Astrocyte (in vitro differentiated cells and primary cell): ENCODE data around the gene SEMA3G. TPM values are rescaled to one million over a fixed set of nuclear protein-coding genes. Genes with fewer than 3 reads are reported as not detected.
A peak's percentile ranks its signal among the peaks of the same experiment; 100 is the strongest.

Experiments
- DNase-seq: peaks from one replicate; pipeline ENCODE4 v3.0.0-alpha.2; 2010; ENCODE audit warnings: low read depth
- FAIRE-seq: peaks from 2 replicates; lab custom pipeline; 2011; peaks lifted over from hg19 to GRCh38; lab: Jason Lieb, UNC
- H2AFZ ChIP-seq: 2 replicates; pipeline ENCODE4 v1.6.0; 2012; ENCODE audit warnings: low read depth, low read length, inconsistent platforms
- H3K27ac ChIP-seq: 2 replicates; pipeline ENCODE4 v1.5.1; 2011; ENCODE audit warnings: low read depth, low read length, inconsistent platforms
- H3K27me3 ChIP-seq: 2 replicates; pipeline ENCODE4 v1.6.0; 2011; ENCODE audit warnings: low read length, inconsistent platforms; ENCODE audit not compliant: insufficient read depth
- H3K36me3 ChIP-seq: 2 replicates; pipeline ENCODE4 v1.5.1; 2011; ENCODE audit warnings: low read length, inconsistent platforms; ENCODE audit not compliant: insufficient read depth
- H3K4me1 ChIP-seq: 2 replicates; pipeline ENCODE4 v1.5.1; 2011; ENCODE audit warnings: low read length, inconsistent platforms; ENCODE audit not compliant: insufficient read depth
- H3K4me2 ChIP-seq: 2 replicates; pipeline ENCODE4 v1.6.0; 2012; ENCODE audit warnings: low read length, inconsistent platforms
- H3K4me3 ChIP-seq: 2 replicates; pipeline ENCODE4 v1.5.1; 2011; ENCODE audit warnings: low read depth, mild to moderate bottlenecking, low read length, inconsistent platforms; ENCODE audit not compliant: insufficient read depth
- H3K79me2 ChIP-seq: 2 replicates; pipeline ENCODE4 v1.6.0; 2012; ENCODE audit warnings: mild to moderate bottlenecking, low read length, inconsistent platforms; ENCODE audit not compliant: insufficient read depth
- H3K9ac ChIP-seq: 2 replicates; pipeline ENCODE4 v1.6.0; 2012; ENCODE audit warnings: mild to moderate bottlenecking, low read length, inconsistent platforms
- H3K9me3 ChIP-seq: 2 replicates; pipeline ENCODE4 v1.5.1; 2012; ENCODE audit warnings: low read depth, mild to moderate bottlenecking, low read length, inconsistent platforms; ENCODE audit not compliant: insufficient read depth
- H4K20me1 ChIP-seq: 2 replicates; pipeline ENCODE4 v1.6.0; 2012; ENCODE audit warnings: low read length, inconsistent platforms; ENCODE audit not compliant: insufficient read depth
- H3K27ac Mint-ChIP-seq: one replicate; pipeline ENCODE4 v1.8.0; 2021; ENCODE audit warnings: mild to moderate bottlenecking, mixed read lengths; ENCODE audit not compliant: unreplicated experiment
- H3K27me3 Mint-ChIP-seq: one replicate; pipeline ENCODE4 v1.8.0; 2021; ENCODE audit warnings: low read depth, mixed read lengths; ENCODE audit not compliant: unreplicated experiment
- H3K36me3 Mint-ChIP-seq: one replicate; pipeline ENCODE4 v1.8.0; 2021; ENCODE audit warnings: low read depth, mixed read lengths; ENCODE audit not compliant: unreplicated experiment
- H3K4me1 Mint-ChIP-seq: one replicate; pipeline ENCODE4 v1.8.0; 2021; ENCODE audit warnings: low read depth, mixed read lengths; ENCODE audit not compliant: unreplicated experiment
- H3K4me3 Mint-ChIP-seq: one replicate; pipeline ENCODE4 v1.8.0; 2021; ENCODE audit warnings: mild to moderate bottlenecking, moderate library complexity, mixed read lengths; ENCODE audit not compliant: unreplicated experiment
- H3K9me3 Mint-ChIP-seq: one replicate; pipeline ENCODE4 v1.8.0; 2021; ENCODE audit warnings: mild to moderate bottlenecking, mixed read lengths; ENCODE audit not compliant: unreplicated experiment
- CTCF ChIP-seq: IDR thresholded peaks from 2 replicates; pipeline ENCODE4 v1.5.1; 2011; ENCODE audit warnings: low read depth, mild to moderate bottlenecking, inconsistent platforms, low read length, moderate library complexity; ENCODE audit not compliant: insufficient read depth
- EZH2 ChIP-seq: IDR thresholded peaks from 2 replicates; pipeline ENCODE4 v1.6.1; 2012; ENCODE audit warnings: mild to moderate bottlenecking, low read length, inconsistent platforms; ENCODE audit not compliant: insufficient read depth
- total RNA-seq: library from RNA; stranded (reverse); gene quantifications from 2 replicates; pipeline ENCODE4 v1.2.1, GENCODE V29; 2021

Gene SEMA3G
- total RNA-seq, 1 donor from 2014 or later = 0.09 TPM

- peaks cover 19% of the 10 kb centered on the region for H3K4me1 ChIP-seq
- H3K4me1 Mint-ChIP-seq = peaks cover 21% of the 10 kb centered on the region
- peak within 1 kb of the TSS; percentile 91 for H3K9ac ChIP-seq
- no peaks in the 10 kb centered on the region for H3K9me3 ChIP-seq
- H2AFZ ChIP-seq = peak within 1 kb of the TSS; percentile 93
- peaks cover 36% of the 10 kb centered on the region for H4K20me1 ChIP-seq
- peak within 1 kb of the TSS; percentile 78 for H3K4me3 ChIP-seq
- peaks cover 39% of the 10 kb centered on the region for H3K79me2 ChIP-seq
- TF ChIP-seq EZH2 (no peak), CTCF (no peak)
- H3K27me3 Mint-ChIP-seq = no peaks in the 10 kb centered on the region
- peak within 1 kb of the TSS; percentile 90 for H3K27ac Mint-ChIP-seq
- H3K9me3 Mint-ChIP-seq = no peaks in the 10 kb centered on the region
- H3K27ac ChIP-seq = peak within 1 kb of the TSS; percentile 60
- H3K36me3 ChIP-seq = peaks cover 20% of the 10 kb centered on the region
- H3K4me2 ChIP-seq = peak within 1 kb of the TSS; percentile 98
- DNase-seq (peak; percentile 22), FAIRE-seq (no peak)
- no peaks in the 10 kb centered on the region for H3K27me3 ChIP-seq
- peaks cover 8% of the 10 kb centered on the region for H3K36me3 Mint-ChIP-seq
- H3K4me3 Mint-ChIP-seq = peak within 1 kb of the TSS; percentile 95
Measured at GRCh38 chr3:52455283-52456168, 10.6 kb upstream of the SEMA3G start, which contains the start of gene NISCH. Gene NISCH (plus strand): TSS chr3:52455604. CDS start chr3:52455642, 38 bp downstream.

GRCh38 chr3:52454938-52455282 lies 10.0 kb upstream of the SEMA3G start:
- TF ChIP-seq CTCF (no peak), EZH2 (no peak)
- H3K27ac ChIP-seq = peak overlapping the region; percentile 50
- H3K27me3 ChIP-seq = no peaks in the 10 kb centered on the region
- peak overlapping the region; percentile 91 for H3K9ac ChIP-seq
- peak overlapping the region; percentile 64 for H3K4me3 ChIP-seq
- H3K27me3 Mint-ChIP-seq = no peaks in the 10 kb centered on the region
- H3K36me3 ChIP-seq = peaks cover 18% of the 10 kb centered on the region
- DNase-seq (no peak), FAIRE-seq (no peak)
- no peaks in the 10 kb centered on the region for H3K9me3 ChIP-seq
- H3K9me3 Mint-ChIP-seq = no peaks in the 10 kb centered on the region
- H2AFZ ChIP-seq = peak overlapping the region; percentile 93
- peaks cover 31% of the 10 kb centered on the region for H4K20me1 ChIP-seq
- peaks cover 39% of the 10 kb centered on the region for H3K79me2 ChIP-seq
- H3K27ac Mint-ChIP-seq = peak overlapping the region; percentile 59
- peak overlapping the region; percentile 98 for H3K4me2 ChIP-seq
- peaks cover 8% of the 10 kb centered on the region for H3K36me3 Mint-ChIP-seq
- peaks cover 25% of the 10 kb centered on the region for H3K4me1 ChIP-seq
- peaks cover 19% of the 10 kb centered on the region for H3K4me1 Mint-ChIP-seq
- peak overlapping the region; percentile 89 for H3K4me3 Mint-ChIP-seq
